Measurements from ENCODE around the gene KCNIP1. TPM values are rescaled to one million over a fixed set of nuclear protein-coding genes. Genes with fewer than 3 reads are reported as not detected.

Gene KCNIP1
- total and polyA plus RNA-seq, 8 donors: 0.35 to 4.9 (median 2.5) TPM

DNA sequence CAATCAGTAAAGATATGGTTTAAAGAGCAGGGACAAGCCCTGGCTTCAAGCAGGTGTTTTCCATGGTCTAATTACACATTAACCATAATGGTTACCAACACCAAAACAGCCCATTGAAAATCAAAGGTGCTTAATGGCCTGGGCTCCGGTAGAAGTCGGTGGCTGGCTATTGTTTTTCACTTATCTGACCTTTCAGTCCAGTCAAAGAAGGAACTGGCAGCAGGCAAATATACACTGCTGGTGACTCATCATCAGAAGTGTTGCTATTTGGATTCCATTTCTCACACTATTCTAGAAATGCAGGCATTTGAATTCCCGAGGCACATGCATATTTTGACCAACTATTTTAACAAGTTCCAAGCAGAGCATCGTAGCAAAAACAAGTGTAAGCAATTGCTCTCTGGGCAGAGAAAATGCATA, 253.4 kb downstream of the KCNIP1 start:
- peak; percentile 78 for ATAC-seq
- intact Hi-C loops (cut with DNase I): no loop called here
- H3K27ac ChIP-seq: peak overlapping the region in 1 of 2 donors; percentile 59

GRCh38 chr5:170757669-170758068, 253.8 kb downstream of the KCNIP1 start:
- no peak for DNase-seq
- peak overlapping the region in 1 of 2 donors; percentile 59 for H3K27ac ChIP-seq
- no peaks in the 10 kb centered on the region for H3K36me3 ChIP-seq
- H3K27me3 ChIP-seq: no peaks in the 10 kb centered on the region
- no peaks in the 10 kb centered on the region for H3K9me3 ChIP-seq
- intact Hi-C loops (cut with DNase I): no loop called here
- H3K4me3 ChIP-seq: no peak overlapping the region
- H3K4me1 ChIP-seq: peaks cover 0 to 10% of the 10 kb centered on the region in 2 donors
- ATAC-seq: no peak
- no peak for TF ChIP-seq CTCF (IDR thresholded peaks at IDR 0.05)

More for the DNA sequence above, 253.4 kb downstream of the KCNIP1 start:
- Histone ChIP-seq H3K4me3 (no peak overlapping the region), H3K4me1 (peaks cover 0 to 10% of the 10 kb centered on the region in 2 donors), H3K27me3 (no peaks in the 10 kb centered on the region), H3K36me3 (no peaks in the 10 kb centered on the region), H3K9me3 (no peaks in the 10 kb centered on the region)
- no peak for TF ChIP-seq CTCF (IDR thresholded peaks at IDR 0.05)
- DNase-seq: no peak

GRCh38 chr5:170758481-170758880, 254.7 kb downstream of the KCNIP1 start:
- Histone ChIP-seq H3K4me1 (peaks cover 0 to 10% of the 10 kb centered on the region in 2 donors), H3K27ac (no peak overlapping the region), H3K4me3 (no peak overlapping the region), H3K9me3 (no peaks in the 10 kb centered on the region), H3K27me3 (no peaks in the 10 kb centered on the region), H3K36me3 (no peaks in the 10 kb centered on the region)
- TF ChIP-seq CTCF (IDR thresholded peaks at IDR 0.05): no peak
- DNase-seq (no peak), ATAC-seq (no peak)
- intact Hi-C loops (cut with DNase I): no loop called here

GRCh38 chr5:170760113-170760512, 256.3 kb downstream of the KCNIP1 start:
- no peak for TF ChIP-seq CTCF (IDR thresholded peaks at IDR 0.05)
- DNase-seq: no peak
- H3K27ac ChIP-seq: no peak overlapping the region
- no peak for ATAC-seq
- peaks cover 0 to 10% of the 10 kb centered on the region in 2 donors for H3K4me1 ChIP-seq
- H3K4me3 ChIP-seq: no peak overlapping the region
- no peaks in the 10 kb centered on the region for H3K36me3 ChIP-seq
- intact Hi-C loops (cut with DNase I): no loop called here
- H3K9me3 ChIP-seq: no peaks in the 10 kb centered on the region
- no peaks in the 10 kb centered on the region for H3K27me3 ChIP-seq

GRCh38 chr5:170761048-170761707, 257.4 kb downstream of the KCNIP1 start:
- intact Hi-C loops (cut with DNase I): no loop called here

More at GRCh38 chr5:170761048-170761707, 257.4 kb downstream of the KCNIP1 start:
- Histone ChIP-seq H3K36me3 (no peaks in the 10 kb centered on the region), H3K27me3 (no peaks in the 10 kb centered on the region), H3K27ac (no peak overlapping the region), H3K9me3 (no peaks in the 10 kb centered on the region), H3K4me1 (peaks cover 0 to 10% of the 10 kb centered on the region in 2 donors), H3K4me3 (no peak overlapping the region)
- DNase-seq: no peak
- no peak for TF ChIP-seq CTCF (IDR thresholded peaks at IDR 0.05)
- ATAC-seq: no peak

Measured in left lung (tissue), 10 donors.